ENCODE results near the gene ITGB2. TPM values are rescaled to one million over a fixed set of nuclear protein-coding genes. Genes with fewer than 3 reads are reported as not detected.
A peak's percentile ranks its signal among the peaks of the same experiment; 100 is the strongest.

ITGB2 gene
- total RNA-seq, 1 experiment from 2014 or later, result 1.5 TPM

DNA sequence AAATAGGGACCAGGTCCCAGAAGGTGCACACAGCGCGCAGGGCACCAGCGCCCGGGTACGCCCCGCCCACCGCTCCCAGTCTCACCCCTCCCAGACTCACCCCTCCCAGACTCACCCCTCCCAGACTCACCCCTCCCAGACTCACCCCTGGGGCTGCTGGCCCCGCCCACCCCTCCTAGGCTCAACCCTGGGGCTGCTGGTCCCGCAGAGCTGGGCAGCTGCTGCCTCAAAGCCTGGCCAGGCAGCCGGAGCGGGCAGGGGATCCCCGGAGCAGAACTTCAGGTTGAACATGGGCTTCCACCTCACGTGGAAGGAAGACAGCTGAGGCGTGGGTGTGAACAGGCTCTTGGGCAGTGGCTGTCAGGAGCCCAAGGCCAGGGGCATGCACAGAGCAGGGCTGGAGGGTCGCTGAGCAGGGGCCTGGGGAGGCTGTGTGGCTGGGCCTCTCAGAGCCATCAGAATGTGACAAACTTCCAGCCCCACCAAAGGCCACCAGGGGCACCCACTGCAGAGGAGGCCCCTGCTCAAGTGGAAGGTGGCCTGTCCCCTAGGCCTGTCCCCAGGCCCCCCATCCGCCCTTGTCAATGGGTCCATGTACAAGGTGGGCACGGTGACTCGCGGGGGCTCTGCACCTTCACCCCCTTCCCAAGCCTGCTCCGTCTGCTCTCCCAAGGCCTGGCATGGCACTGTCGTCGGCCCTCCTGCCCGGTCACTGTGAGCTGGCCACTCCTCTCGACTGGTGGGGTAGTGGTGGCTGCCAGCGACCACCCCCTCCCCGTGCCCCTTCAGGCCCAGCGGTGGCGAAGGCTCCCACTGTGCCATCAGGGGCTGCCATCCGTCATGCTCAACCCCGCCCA, 82.4 kb downstream of the ITGB2 start:
- POLR2A ChIA-PET, result no interaction called here

DNA sequence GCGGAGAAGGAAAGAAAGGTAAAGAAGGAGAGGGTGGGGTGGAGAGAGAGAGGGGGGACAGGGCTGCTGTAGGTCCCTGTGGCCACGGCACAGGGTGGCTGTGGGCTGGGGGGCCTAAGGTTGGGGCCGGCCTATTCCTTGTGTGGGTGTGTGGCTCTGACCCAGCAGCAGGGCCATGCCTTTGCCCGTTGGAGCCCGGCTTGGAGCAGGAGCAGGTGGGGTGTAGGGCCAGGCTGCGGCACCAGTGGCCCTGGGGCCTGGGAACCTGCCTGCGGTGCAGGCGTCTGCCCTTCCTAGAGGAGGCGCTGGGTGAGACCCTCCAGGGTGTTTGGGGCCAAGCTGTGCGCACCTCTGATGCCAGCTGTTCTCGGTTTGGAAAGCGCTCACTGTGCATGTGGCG, 83.2 kb downstream of the ITGB2 start:
- H3K9me3 Mint-ChIP-seq, result no peaks in the 10 kb centered on the region
- DNase-seq (ENCODE audit: low spot score) (no peak), ATAC-seq (peak; percentile 52)
- H3K27ac Mint-ChIP-seq, result no peak overlapping the region
- no peaks in the 10 kb centered on the region for H3K27me3 Mint-ChIP-seq (ENCODE audit: low read depth)
- no peak overlapping the region for H3K4me3 Mint-ChIP-seq
- ChIA-PET CTCF (no interaction called here), POLR2A (no interaction called here)
- H3K36me3 Mint-ChIP-seq, result no peaks in the 10 kb centered on the region
- H3K4me1 Mint-ChIP-seq, result no peaks in the 10 kb centered on the region
- TF ChIP-seq, protein P1, sequence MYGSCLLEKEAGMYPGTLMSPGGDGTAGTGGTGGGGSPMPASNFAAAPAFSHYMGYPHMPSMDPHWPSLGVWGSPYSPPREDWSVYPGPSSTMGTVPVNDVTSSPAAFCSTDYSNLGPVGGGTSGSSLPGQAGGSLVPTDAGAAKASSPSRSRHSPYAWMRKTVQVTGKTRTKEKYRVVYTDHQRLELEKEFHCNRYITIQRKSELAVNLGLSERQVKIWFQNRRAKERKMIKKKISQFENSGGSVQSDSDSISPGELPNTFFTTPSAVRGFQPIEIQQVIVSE (CRISPR knock-in tag; IDR thresholded peaks at IDR 0.05; ENCODE audit: borderline replicate concordance), result no peak
- TF ChIP-seq ZBTB21 (CRISPR knock-in tag; IDR thresholded peaks at IDR 0.05; ENCODE audit: borderline replicate concordance), result no peak

More for the DNA sequence above, 82.4 kb downstream of the ITGB2 start:
- Mint-ChIP-seq H3K4me1 (no peaks in the 10 kb centered on the region), H3K27me3 (ENCODE audit: low read depth) (no peaks in the 10 kb centered on the region), H3K9me3 (no peaks in the 10 kb centered on the region), H3K4me3 (no peak overlapping the region), H3K27ac (no peak overlapping the region), H3K36me3 (no peaks in the 10 kb centered on the region)
- TF ChIP-seq ESRRA (CRISPR knock-in tag; IDR thresholded peaks at IDR 0.05; ENCODE audit: borderline replicate concordance) (no peak), FOXK1 (CRISPR knock-in tag; IDR thresholded peaks at IDR 0.05) (no peak), HMGA2 (CRISPR knock-in tag; IDR thresholded peaks at IDR 0.05) (no peak), RELA (CRISPR knock-in tag; IDR thresholded peaks at IDR 0.05; ENCODE audit: borderline replicate concordance) (no peak), CBFB (CRISPR knock-in tag; IDR thresholded peaks at IDR 0.05; ENCODE audit: low read depth) (no peak)
- TF ChIP-seq, protein P2, sequence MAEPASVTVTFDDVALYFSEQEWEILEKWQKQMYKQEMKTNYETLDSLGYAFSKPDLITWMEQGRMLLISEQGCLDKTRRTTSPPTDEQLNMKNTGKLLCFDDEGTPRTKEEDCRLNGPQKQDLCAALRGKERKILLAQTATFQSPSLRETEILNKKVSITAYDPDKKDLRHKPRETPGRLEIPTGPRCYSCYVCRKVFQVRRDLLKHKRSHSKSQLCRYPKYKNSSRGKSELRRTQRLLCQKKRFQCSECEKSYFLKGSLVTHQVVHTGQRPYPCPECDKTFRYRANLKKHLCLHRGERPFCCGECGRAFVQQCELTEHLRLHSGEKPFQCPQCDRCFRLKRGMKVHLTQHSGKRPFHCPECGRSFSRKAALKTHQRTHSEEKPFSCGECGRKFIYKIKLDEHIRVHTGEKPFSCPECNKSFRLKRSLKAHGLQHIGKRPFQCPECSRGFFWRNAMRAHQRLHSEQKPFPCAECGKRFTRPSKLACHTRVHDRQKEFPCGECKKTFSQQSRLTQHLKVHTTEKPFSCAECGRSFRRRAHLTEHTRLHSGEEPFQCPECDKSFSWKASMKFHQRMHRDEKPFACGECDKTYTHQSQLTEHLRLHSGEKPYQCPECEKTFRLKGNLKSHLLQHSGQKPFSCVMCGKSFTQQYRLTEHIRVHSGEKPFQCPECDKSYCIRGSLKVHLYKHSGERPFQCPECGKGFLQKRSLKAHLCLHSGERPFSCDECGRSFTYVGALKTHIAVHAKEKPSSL (CRISPR knock-in tag; conservative IDR thresholded peaks at IDR 0.05), result no peak
- TF ChIP-seq, protein P3, sequence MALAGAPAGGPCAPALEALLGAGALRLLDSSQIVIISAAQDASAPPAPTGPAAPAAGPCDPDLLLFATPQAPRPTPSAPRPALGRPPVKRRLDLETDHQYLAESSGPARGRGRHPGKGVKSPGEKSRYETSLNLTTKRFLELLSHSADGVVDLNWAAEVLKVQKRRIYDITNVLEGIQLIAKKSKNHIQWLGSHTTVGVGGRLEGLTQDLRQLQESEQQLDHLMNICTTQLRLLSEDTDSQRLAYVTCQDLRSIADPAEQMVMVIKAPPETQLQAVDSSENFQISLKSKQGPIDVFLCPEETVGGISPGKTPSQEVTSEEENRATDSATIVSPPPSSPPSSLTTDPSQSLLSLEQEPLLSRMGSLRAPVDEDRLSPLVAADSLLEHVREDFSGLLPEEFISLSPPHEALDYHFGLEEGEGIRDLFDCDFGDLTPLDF (CRISPR knock-in tag; IDR thresholded peaks at IDR 0.05), result no peak
- TF ChIP-seq, protein P4, sequence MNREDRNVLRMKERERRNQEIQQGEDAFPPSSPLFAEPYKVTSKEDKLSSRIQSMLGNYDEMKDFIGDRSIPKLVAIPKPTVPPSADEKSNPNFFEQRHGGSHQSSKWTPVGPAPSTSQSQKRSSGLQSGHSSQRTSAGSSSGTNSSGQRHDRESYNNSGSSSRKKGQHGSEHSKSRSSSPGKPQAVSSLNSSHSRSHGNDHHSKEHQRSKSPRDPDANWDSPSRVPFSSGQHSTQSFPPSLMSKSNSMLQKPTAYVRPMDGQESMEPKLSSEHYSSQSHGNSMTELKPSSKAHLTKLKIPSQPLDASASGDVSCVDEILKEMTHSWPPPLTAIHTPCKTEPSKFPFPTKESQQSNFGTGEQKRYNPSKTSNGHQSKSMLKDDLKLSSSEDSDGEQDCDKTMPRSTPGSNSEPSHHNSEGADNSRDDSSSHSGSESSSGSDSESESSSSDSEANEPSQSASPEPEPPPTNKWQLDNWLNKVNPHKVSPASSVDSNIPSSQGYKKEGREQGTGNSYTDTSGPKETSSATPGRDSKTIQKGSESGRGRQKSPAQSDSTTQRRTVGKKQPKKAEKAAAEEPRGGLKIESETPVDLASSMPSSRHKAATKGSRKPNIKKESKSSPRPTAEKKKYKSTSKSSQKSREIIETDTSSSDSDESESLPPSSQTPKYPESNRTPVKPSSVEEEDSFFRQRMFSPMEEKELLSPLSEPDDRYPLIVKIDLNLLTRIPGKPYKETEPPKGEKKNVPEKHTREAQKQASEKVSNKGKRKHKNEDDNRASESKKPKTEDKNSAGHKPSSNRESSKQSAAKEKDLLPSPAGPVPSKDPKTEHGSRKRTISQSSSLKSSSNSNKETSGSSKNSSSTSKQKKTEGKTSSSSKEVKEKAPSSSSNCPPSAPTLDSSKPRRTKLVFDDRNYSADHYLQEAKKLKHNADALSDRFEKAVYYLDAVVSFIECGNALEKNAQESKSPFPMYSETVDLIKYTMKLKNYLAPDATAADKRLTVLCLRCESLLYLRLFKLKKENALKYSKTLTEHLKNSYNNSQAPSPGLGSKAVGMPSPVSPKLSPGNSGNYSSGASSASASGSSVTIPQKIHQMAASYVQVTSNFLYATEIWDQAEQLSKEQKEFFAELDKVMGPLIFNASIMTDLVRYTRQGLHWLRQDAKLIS (CRISPR knock-in tag; IDR thresholded peaks at IDR 0.05; ENCODE audit: borderline replicate concordance), result no peak
- peak; percentile 38 for ATAC-seq
- DNase-seq (ENCODE audit: low spot score), result no peak
- CTCF ChIA-PET, result interaction anchor here (0.6 kb wide), 1 partner anchor 498 kb away, joined by 4 read pairs; no protein-coding TSS in a partner anchor

DNA sequence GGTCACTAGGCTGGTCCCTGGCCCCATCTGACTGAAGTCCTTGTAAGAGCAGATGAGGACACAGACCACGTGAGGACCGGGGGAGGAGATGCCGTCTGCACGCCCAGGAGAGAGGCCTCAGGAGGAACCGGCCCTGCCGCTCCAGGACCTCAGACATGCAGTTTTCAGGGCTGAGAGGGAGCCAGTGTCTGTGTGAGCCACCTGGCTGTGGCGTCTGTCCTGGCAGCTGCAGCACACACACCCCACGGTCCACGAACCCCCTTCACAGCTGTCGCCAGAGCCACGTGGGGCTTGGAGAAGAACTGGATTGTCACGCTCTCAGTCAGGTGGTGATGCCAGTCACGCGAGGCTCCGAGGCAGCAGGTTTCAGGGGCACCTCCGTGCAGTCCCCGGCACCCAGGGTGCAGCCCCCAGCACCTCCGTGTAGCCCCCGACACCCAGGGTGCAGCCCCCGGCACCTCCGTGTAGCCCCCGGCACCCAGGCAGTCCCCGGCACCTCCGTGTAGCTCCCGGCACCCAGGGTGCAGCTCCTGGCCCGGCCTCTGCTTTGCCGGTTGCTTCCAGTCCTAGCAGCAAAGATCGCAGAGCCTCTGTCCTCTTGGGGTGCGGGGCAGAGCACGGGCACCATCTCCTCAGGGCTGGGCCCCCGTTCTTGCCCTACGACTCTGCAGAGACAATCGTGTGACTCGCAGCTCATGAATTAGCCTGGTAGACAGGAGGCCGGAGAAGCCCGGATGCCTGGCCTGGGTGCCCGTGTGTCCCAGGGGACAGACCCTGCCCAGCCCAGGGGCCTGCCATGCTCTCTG, 83.8 kb downstream of the ITGB2 start:
- TF ChIP-seq HMGA2 (CRISPR knock-in tag; IDR thresholded peaks at IDR 0.05) (no peak), ELF4 (CRISPR knock-in tag; IDR thresholded peaks at IDR 0.05; ENCODE audit: low read depth) (no peak), ATF1 (CRISPR knock-in tag; IDR thresholded peaks at IDR 0.05) (no peak)
- TF ChIP-seq, protein P5, sequence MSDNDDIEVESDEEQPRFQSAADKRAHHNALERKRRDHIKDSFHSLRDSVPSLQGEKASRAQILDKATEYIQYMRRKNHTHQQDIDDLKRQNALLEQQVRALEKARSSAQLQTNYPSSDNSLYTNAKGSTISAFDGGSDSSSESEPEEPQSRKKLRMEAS (CRISPR knock-in tag; IDR thresholded peaks at IDR 0.05), result no peak
- Mint-ChIP-seq H3K4me1 (no peaks in the 10 kb centered on the region), H3K4me3 (no peak overlapping the region), H3K36me3 (no peaks in the 10 kb centered on the region), H3K27me3 (ENCODE audit: low read depth) (no peaks in the 10 kb centered on the region), H3K27ac (no peak overlapping the region), H3K9me3 (no peaks in the 10 kb centered on the region)
- CTCF ChIA-PET, result interaction anchor here (0.5 kb wide), 1 partner anchor 53 kb away, joined by 4 read pairs; no protein-coding TSS in a partner anchor
- ATAC-seq, result no peak
- POLR2A ChIA-PET, result interaction anchor here (0.6 kb wide), 1 partner anchor 19 kb away, joined by 3 read pairs; the partner anchor contains the start of gene SUMO3
- DNase-seq (ENCODE audit: low spot score), result no peak
